HG03103 (cell line): ENCODE data around the gene TEX44.

ENCODE experiments used
- ATAC-seq: cut with Tn5 transposase; IDR thresholded peaks from one replicate; pipeline ENCODE4 v1.9.1; 2021; ENCODE audit warnings: low read depth; ENCODE audit not compliant: unreplicated experiment

Gene TEX44

DNA sequence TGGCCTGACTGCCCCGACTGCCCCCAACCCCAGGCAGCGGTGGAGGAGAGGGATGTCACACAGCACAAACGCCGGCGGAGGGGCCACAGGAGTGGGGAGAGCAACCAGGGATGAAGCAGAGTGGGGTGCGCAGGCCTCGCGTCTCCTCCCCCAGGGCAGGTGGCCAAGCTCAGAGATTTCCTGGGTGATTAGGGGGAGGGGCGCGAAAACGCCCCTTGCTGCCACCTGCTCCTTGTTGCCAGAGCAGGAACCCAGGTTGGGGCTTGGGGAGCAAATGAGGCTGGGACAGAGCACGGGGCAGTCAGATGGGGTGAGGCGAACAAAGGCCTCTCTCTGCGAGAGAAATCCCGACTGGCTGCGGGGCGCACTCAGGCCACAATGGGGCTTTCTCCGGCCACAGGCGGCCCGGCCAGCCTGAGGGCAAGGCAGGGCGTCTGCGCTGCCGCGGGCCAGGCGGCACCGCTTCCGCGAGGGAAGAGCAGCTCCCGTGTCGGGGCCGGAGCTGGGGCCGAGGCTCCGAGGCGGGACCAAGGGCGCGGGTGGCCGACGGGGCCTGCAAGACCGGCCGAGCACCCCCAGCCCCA, 11.5 kb downstream of the TEX44 start:
- peak; percentile 31 for ATAC-seq

DNA sequence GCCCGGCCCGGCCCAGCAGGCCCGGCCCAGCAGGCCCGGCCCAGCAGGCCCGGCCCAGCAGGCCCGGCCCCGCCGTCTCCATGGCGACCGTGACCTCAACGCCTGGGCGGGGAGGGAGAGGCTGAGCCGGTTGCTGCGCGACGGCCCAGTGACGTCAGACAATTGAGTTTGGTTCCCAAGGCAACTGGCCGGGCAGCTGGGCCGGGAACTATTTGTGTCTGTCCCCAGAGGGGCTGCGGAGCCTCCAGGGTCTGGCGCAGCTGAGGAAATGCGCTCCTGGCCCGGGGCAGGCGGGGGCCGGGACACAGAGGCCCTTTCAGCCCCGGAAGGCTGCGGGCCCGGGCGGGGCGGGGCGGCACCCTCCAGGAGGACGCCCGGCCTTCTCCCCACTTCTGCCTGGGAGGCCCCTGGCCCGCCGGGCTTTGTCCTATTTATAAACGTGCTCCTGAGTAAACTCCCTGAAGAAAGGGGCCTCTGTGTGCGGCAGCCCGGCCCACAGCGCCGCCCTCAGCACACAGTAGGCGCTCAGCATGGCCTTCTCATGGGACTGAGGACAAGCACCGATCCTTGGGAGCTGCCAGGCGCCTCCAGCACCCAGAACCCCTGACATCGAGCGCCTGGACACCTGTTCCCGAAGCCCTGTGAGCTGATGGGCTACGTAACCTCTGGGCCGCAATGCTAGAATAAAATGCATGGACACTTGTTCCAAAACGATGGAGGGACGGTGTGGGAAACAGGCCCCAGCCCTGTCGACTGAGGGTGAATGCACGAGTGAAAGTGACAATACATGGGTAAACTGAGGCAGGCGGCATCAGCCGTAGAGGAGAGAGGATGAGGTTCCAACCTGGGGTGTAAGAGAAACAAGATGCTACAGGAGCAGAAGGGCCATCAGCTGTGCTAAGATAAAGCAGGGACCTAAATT, 12.3 kb downstream of the TEX44 start:
- peak; percentile 75 for ATAC-seq

DNA sequence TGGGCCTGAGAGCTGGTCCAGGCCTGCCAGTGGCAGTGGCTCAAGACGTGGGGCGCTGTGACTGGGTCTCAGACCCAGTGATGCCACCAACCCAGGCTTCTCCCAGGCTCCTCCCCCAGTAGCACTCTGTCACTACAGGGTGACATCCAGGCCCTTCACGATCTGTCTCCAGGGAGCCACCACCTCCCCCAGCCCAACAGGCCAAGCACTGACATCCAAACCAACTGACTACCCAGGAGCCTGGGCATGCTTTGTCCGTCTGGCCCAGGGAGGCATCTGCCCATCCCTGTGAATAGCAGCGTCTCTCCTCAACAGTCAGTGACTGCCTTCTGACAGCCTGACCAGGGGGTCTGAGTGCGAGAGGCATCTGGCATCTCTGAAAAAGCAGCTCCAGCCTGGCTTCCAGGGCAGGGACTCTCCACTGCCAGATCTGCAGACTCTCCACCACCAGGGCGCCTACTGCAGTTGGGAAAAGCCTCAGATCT, 13.0 kb downstream of the TEX44 start:
- ATAC-seq: no peak

DNA sequence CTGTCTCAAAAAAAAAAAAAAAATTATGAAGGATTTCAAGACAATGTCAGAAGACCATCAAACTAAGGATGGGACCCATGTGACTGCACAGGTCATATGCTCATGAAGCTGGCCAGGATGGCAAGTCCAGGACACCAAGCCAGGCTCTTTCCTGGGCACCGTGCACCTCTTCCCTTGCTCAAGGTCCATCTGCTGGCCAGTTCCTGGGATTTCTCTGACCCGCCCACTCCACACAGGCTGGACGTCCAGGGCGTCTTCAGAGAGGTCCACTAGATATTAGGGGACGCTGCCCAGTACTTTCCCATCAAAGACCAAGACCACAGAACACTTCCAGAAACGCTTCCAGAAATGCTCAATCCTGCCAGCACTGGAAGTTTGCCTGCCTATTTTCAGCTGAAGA, 14.3 kb downstream of the TEX44 start:
- no peak for ATAC-seq

DNA sequence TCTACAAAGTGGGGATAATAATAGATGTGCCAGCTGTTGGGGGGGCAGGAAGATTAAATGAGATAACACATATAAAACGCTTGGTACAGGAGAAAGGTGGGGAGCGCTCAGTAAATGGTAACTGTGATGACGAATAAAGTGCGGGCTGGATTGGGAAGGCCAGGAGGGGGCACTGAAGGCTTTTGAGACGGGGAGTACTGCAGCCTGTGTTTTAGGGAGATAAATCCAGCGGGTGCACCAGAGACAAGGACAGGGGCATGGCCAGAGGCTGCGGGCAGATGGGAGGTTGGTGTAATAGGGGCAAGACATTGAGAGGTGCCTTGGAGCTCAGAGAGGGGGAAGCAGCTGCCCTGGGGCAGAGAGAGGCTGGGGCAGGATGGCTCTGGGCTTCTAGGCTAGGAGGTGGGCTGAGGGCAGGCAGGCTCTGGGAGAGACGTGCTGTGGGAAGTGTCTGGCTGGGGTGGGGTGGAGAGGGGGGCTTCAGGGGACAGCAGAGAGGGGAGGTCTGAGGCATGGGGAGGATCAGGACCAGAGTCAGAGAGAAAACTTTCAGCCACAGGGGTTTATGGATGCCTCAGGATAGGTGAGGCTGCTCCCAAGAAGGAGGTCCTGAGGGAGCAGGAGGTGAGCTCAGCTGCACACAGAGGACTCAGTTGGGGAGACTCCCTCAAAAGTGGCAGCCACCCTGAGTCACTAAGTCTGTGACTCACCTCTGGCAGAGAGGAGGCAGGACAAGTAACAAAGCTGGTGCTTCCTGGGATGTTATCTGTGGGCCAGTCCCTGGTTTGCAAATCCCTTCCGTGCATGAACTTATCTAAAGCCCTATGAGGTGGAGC, 18.8 kb downstream of the TEX44 start:
- no peak for ATAC-seq

DNA sequence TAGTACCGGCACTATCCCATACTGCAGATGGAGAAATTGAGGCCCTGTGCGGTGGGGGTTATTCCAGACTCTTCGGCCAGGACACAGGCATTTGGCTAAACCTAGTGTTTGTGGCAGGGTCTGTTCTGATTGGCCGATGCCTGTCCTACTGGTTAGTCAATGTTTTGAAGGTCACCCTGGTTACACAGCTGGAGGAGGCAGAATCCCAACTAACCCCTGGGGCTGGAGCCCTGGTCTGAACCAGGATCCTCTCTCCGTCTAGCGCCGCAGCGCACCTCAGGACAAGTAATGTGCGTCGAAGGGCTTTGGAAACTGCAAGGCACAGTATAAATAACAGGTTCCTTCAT, 19.4 kb downstream of the TEX44 start:
- ATAC-seq: no peak

DNA sequence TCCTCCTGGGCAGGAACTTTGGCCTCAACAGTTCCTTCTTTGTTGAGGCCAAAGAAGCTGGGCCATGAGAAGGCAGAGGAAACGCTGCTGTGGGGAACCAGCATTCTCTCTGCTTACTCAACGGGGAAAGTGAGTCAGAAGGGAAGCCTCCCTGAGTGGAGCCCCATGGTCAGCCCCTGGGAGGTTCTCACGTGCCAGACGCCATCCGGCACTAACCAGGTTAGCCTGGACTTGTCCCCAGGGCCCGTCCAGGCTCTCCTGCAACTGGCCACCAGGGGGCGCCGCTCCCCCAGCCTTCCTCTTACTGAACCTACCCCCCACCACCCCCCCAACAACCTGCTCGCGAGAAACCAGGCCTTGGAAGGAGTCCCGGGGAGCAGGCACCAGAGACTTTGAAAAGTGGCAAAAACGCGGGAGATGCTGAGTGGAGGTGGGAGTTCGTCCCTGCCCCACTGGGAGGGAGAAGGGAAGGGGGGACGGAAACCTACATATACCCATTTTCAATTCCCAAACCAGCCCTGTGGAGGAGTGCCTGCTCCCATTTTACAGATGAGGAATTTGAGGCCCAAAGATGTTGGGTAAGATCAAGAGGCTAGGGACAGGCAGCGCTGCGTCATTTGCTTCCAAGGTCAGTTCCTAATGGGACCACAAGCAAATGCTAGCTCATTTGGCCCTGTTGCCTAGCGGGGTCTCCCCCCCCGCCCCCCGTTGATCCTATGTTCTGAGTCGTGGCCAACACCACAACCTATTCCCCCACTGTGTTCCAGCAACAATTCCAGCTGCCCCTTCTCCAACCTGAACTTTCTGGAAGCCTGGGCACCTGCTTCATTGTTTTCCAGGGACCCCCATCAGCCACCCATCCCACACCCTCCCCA, 20.0 kb downstream of the TEX44 start:
- ATAC-seq: peak; percentile 30

DNA sequence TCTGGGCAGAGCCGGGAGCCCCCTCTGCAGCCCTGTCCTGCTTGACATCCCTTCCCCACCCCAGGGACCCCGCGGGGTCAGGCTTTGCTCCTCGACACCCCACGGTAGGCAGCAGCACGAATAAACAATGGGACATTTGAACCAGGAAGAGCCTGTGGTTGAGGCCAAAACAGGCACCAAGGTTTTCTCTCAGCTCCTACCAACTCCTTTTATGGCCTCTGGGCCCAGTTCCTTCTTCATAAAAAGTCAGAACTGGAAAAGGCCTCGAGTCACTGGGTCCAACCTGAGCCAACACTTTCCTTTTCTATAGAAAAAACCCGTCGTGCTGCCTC, 20.6 kb downstream of the TEX44 start:
- no peak for ATAC-seq

DNA sequence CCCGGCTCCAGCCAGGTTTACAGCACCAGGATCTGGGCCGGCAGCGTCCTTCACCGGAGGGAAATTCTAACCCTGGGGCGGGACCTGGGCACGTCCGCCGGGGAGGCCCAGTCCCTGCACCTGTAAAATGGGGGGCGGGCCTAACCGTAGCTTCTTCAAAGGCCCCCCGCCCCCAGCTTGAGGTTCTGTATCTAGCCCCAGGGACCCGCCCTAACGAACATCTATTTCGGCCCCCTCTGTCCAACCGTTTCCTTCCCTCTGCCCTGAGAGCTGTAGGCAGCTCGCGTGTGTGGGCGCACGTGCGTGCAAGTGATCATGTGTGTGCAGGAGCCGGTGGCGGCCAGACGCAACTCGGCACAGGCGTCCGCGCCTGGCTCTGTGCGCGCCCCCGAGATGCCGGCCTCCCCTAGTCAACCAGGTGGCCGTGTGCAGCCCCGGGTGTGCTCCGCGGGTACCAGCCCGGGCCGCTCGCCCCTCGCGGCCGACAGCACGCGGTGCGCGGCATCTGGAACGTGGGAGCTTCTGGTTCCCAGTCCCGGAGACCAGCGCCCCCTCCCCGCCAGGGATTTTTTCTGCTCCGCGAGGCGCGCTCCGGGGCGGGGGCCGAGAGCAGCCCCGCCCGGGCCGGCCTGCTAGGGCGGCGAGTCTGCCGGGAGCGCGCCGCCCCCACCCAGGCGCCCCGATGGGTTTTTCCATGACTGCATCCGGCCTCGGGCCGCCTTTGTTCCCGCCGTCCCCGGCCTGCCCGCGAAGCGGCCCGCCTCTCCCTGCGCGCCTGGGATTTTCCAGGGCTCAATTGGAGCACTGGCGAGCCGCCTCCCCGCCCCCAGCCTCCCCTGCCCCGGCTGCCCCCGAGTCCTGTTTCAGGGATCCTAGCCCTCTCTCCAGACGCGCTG, 21.2 kb downstream of the TEX44 start:
- peak; percentile 57 for ATAC-seq

DNA sequence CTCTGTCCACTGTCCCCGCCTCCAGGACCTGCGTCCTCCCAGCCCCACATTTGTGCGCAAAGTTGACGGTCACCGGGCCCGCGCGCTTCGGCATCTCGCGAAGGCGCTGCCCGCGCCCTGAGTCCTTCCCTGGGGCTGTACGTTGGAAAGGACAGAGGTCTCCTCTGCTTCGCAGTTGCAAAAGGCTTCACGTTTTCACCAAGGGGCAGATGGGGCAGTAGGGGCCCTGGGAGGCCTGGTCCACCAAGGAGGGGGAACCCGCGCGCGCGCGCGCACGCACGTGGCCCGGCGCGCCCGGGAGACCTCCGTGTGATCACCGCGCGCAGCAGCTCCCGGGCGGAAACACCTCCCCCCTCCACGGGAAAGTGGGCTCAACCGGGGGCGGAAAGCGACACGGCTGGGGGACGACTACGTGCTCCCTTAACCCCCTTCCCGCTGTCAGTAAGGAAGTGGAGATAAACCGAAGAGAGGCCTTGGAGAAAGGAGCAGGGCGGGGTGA, 21.9 kb downstream of the TEX44 start:
- peak; percentile 2 for ATAC-seq

DNA sequence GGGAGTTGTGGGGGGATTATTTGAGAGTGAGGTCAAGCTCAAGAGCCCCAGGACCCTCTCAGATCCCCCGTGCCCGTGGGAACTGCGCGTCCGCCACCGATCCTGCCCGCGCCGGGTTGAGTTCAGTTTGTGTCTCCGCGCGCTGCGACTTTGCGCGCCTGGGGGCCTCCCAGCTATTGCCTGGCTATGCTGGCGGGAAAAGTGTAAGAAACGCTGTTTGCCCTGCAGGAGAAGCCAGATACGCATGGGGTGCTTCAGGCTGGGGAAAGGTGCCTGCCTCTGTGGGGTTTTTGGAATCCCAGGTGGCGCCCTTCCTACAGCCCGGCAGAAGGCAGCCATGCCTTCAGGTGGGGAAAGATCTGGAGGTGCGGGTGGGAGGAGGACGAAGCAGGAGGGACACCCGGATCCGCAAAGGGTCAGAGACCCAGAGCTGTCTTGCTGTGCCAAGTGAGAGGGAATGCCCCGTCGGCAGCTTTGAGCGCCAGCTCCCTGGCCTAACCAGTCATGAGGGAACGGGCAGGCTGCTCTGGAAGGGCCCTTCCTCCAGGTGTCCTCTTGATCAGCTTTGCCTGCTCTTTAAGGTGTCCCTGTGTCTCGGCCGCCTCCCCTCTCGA, 22.5 kb downstream of the TEX44 start:
- no peak for ATAC-seq

DNA sequence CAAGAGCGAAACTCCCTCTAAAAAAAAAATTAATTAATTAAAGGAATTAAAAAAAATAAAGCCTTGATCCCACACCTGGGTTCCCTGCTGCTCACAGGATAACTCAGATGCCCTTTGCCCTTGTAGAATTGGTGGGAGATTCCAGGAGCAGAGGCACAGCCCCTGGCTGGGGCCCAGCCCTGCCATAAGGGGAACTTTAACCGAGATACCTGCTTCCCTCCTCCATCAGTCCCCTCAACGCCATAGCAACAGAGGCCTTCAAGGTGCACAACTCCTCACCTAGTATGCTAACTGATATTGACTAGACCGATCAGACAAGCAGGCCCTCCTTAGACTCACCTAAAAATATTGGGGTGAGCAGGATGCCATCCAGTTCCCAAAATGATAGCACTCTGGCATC, 23.6 kb downstream of the TEX44 start:
- ATAC-seq: no peak

DNA sequence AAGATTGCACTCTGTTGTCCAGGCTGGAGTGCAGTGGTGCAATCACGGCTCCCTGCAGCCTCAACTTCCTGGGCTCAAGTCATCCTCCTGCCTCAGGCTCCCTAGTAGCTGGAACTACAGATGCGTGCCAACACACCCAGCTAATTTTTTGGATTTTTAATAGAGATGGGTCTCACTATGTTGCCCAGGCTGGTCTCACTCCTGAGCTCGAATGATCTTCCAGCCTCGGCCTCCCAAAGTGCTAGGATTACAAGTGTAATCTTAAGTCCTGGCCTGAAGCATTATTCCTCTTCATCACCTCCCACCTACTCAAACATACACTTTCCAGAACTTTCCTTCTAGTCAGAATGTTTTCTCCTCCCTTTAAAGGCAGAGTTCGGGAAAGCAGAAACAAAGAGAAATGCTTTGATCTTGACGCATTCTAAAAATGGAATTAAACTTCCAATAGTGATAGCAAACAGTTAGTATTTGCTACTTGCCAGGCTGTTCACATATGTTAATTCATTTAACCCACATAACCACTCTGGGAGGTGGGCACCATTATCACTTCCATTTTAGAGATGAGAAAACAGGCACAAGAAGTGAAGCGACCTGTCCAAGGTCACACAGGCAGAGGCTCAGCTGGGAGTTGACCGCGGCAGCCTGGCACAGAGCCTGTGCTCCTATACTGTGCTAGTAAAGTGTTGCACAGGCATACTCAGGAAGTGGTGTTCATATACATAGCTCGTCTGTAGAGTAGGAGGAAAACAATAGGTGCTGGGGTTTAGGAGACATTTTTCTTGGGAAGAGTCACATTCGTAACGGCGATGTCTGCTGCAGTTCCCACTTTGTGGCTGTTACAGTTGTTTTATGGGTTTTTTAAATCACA, 24.6 kb downstream of the TEX44 start:
- ATAC-seq: no peak

DNA sequence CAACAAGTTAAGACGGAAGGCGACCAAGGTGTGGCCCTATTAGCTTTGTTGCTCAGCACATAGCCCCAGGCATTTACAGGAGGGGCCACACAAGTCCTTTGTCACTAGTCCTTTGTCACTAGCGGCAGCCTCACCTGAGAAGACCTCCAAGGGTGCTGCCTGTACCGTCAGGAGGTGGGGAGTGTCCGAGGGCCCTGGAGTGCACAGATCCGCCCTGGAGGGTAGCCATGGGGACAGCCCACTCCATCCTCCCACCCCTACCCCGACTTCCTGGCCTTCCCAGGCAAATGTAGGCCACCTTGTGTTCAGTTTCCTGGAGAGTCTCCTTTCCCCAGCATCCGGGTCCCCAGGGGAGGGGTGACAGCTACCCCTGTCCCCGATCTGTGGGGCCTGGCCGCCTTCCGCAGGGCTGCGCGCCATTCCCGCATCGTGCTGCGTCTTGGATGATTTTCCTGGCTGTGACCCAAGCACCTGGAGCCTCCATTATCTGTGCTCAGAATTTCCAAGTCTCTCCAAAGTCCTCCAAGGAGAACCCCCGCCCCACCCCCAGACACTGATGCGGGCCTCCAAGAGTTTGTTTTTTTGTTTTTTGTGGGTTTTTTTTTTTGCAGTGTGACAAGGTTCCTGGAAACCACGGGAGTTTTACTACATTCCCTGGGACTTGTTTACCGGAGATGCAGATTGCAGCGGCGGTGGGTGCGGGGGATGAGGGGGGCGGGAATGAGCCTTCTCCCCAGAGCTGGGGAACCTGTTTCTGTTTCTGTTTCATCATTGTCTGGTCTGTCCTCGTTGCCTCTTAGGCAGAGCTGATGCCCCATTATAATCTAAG, 28.6 kb downstream of the TEX44 start:
- no peak for ATAC-seq

DNA sequence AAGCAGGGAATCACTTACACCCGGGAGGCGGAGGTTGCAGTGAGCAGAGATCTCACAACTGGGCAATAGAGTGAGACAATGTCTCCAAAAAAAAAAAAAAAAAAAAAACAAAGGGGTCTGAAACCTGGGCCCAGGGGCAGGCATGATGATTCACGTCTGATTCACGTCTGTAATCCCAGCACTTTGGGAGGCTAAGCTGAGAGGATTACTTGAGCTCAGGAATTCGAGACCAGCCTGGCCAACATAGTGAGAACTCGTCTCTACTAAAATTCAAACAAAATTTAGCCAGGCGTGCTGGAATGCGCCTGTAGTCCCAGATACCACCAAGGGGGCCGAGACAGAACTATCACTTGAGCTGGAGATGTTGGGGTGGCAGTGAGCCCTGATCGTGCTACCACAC, 30.3 kb downstream of the TEX44 start:
- no peak for ATAC-seq

DNA sequence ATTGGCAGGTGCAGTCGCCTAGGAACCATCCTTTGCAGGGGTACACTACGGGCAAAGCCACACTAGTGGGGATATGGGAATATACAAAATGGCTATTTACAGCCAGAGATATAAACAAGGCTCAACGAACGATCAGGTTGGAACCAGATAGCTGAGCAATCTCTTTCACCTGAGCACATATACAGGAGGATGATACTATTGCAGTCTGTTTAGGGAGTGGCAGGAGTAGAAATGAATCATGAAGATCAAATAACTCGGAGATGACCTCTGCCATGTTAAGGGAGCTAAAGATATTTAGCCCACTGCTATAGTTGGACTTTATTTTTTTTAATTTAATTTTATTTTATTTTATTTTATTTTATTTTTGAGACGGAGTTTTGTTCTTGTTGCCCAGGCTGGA, 33.8 kb downstream of the TEX44 start:
- ATAC-seq: no peak
